Measurements from ENCODE around the gene CNPY1.

DNA sequence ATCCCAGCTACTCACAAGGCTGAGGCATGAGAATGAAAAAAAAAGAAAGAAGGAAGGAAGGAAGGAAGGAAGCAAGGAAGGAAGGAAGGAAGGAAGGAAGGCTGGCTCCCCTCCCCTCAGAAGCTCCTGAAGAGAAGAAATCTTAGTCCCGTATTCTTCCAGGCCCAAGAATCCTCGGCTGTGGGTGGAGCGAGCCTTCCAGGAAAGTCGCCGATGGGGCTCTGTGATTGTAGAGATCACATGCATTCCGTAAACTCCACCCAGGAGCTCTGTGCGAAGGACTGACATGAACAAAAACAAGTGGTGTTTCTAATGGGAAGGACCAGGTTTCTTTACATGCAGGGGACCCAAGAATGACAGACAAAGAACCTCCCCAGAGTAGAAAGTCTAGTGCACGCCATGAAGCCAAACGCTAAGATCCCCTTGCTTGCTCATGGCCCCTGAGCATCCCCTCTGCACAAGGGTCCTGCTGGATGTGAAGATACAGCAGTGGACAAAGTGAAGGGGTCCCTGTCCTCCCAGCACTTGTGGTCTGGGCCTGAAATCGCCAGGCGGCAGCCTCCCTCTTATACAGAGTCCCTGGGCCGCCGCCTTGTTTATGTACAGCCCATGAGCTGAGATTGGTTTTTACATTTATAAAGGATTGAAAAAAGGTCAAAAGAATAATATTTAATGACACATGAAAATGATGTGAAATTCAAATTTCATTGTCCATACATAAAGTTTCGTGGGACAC lies 25.2 kb downstream of the CNPY1 start:
- no peak for TF ChIP-seq EZH2 (IDR thresholded peaks at IDR 0.05; ENCODE audit: insufficient read depth, low read length)
- TF ChIP-seq, protein P1, sequence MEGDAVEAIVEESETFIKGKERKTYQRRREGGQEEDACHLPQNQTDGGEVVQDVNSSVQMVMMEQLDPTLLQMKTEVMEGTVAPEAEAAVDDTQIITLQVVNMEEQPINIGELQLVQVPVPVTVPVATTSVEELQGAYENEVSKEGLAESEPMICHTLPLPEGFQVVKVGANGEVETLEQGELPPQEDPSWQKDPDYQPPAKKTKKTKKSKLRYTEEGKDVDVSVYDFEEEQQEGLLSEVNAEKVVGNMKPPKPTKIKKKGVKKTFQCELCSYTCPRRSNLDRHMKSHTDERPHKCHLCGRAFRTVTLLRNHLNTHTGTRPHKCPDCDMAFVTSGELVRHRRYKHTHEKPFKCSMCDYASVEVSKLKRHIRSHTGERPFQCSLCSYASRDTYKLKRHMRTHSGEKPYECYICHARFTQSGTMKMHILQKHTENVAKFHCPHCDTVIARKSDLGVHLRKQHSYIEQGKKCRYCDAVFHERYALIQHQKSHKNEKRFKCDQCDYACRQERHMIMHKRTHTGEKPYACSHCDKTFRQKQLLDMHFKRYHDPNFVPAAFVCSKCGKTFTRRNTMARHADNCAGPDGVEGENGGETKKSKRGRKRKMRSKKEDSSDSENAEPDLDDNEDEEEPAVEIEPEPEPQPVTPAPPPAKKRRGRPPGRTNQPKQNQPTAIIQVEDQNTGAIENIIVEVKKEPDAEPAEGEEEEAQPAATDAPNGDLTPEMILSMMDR (IDR thresholded peaks at IDR 0.05; ENCODE audit: insufficient read depth, low read depth, low read length) = no peak
